OCI-LY7 (cell line): ENCODE results near the gene GPD2.

Source experiments
- EZH2phosphoT487 ChIP-seq: fragments of 200-600 bp; sonication (generic); IDR thresholded peaks from 2 replicates; pipeline ENCODE4 v1.6.1; 2018; ENCODE audit warnings: low read depth, borderline replicate concordance, mild to moderate bottlenecking, mixed run types, antibody characterized with exemption, low read length, moderate library complexity, mixed read lengths
- TF ChIP-seq, protein P1 (sequence below): fragments of 200-600 bp; sonication (generic); conservative IDR thresholded peaks from 2 replicates; pipeline ENCODE4 v1.5.1; 2014; ENCODE audit warnings: mild to moderate bottlenecking, antibody characterized with exemption, low read length, moderate library complexity, mixed read lengths

DNA sequence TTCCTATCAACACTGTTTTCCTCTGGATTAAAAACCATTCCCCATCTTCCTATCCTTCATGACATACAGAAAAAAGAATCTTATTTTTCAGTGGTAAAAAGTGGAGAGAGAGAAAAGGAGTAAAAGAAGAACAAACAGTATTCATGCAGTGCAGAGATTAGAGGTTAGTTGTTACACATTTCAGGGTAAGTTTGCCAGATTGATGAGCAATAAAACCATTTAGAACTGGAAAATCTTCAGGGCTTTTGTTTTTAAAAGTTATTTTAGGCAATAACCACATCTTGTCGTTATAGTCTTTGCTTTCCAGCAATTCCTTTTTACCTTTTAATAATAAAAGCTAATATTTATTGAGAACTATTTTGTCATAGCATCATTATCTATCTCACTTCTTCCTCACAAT, 104.5 kb downstream of the GPD2 start:
- TF ChIP-seq, protein P1, sequence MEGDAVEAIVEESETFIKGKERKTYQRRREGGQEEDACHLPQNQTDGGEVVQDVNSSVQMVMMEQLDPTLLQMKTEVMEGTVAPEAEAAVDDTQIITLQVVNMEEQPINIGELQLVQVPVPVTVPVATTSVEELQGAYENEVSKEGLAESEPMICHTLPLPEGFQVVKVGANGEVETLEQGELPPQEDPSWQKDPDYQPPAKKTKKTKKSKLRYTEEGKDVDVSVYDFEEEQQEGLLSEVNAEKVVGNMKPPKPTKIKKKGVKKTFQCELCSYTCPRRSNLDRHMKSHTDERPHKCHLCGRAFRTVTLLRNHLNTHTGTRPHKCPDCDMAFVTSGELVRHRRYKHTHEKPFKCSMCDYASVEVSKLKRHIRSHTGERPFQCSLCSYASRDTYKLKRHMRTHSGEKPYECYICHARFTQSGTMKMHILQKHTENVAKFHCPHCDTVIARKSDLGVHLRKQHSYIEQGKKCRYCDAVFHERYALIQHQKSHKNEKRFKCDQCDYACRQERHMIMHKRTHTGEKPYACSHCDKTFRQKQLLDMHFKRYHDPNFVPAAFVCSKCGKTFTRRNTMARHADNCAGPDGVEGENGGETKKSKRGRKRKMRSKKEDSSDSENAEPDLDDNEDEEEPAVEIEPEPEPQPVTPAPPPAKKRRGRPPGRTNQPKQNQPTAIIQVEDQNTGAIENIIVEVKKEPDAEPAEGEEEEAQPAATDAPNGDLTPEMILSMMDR, result no peak
- TF ChIP-seq EZH2phosphoT487, result no peak
